Urothelium cell line (cell line): ENCODE measurements around the gene TEX22.

ENCODE experiments used
- DNase-seq: peaks from one replicate; pipeline ENCODE4 v3.0.0; 2011; ENCODE audit warnings: low spot score, mixed read lengths
- FAIRE-seq: peaks from 2 replicates; lab custom pipeline; 2011; peaks lifted over from hg19 to GRCh38; lab: Jason Lieb, UNC

The TEX22 gene

GRCh38 chr14:105436891-105437722, 38.8 kb downstream of the TEX22 start:
- FAIRE-seq (no peak), DNase-seq (no peak)

GRCh38 chr14:105437723-105438500, 39.6 kb downstream of the TEX22 start:
- FAIRE-seq: no peak
- no peak for DNase-seq

- FAIRE-seq (no peak), DNase-seq (no peak)
Measured at GRCh38 chr14:105439179-105439578, 40.8 kb downstream of the TEX22 start.

- FAIRE-seq (no peak), DNase-seq (no peak)
Measured at GRCh38 chr14:105439710-105440553, 41.6 kb downstream of the TEX22 start.

GRCh38 chr14:105440554-105440900, 42.2 kb downstream of the TEX22 start:
- FAIRE-seq (no peak), DNase-seq (no peak)

DNA sequence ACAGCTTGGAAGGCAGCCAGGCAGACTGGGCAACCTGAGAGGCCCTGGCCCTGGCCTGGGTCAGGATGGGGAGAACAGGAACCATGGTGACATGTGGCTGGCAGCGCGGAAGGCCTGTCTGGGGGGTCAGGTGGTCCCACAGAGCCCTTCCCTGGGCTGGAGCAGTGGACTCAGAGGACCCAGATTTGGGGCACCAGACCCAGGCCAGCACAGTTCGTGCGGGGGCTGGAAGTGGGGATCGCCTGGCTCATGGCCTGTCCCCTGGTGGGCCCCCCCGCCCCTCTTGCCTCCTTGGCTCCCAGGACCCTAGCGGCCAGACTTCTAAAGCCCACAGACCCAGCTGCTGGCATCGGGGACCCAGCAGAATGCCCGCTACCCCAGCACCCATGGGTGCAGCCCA, 42.7 kb downstream of the TEX22 start:
- DNase-seq (no peak), FAIRE-seq (no peak)

DNA sequence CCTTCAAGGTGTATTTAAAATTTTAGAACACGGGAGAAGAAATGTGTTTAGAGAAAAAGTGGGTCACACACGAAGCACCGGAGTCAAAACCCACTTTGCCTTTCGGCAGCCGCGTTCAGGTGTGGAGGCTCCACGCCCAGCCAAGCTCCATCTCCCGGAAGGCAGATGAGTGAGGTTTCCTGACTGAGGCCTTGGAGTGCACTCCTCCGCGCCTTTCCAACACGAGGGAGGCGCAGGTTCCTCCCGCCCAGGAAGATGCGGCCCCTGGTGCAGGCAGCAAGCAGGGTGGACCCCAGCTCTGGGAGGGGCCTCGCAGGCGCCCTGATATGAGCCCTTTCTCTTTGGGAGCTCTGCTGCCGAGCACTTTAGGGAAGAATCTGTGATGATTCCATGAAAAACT, 43.8 kb downstream of the TEX22 start:
- FAIRE-seq (no peak), DNase-seq (no peak)

GRCh38 chr14:105442834-105443233, 44.5 kb downstream of the TEX22 start:
- FAIRE-seq: no peak
- no peak for DNase-seq

- FAIRE-seq: no peak
- DNase-seq: no peak
Measured at GRCh38 chr14:105444859-105445258, 46.5 kb downstream of the TEX22 start.

DNA sequence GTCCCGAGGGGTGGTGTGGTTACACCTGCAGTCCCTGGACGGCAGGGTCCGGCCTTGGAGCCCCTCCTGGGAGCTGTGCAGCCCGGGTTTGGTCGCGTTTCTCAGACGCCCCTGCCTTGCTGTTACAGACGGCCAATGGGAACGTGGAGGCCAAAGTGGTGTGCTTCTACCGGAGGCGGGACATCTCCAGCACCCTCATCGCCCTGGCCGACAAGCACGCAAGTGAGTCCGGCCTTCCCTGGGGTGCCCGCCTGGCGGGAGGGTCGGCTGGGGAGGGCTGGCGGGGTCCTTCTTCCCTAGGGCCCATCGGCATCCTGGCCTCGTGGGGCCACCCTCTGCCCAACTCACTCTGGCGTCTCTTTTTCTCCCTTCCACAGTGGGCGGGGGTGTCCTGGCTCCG, 47.0 kb downstream of the TEX22 start:
- DNase-seq (no peak), FAIRE-seq (no peak)

DNA sequence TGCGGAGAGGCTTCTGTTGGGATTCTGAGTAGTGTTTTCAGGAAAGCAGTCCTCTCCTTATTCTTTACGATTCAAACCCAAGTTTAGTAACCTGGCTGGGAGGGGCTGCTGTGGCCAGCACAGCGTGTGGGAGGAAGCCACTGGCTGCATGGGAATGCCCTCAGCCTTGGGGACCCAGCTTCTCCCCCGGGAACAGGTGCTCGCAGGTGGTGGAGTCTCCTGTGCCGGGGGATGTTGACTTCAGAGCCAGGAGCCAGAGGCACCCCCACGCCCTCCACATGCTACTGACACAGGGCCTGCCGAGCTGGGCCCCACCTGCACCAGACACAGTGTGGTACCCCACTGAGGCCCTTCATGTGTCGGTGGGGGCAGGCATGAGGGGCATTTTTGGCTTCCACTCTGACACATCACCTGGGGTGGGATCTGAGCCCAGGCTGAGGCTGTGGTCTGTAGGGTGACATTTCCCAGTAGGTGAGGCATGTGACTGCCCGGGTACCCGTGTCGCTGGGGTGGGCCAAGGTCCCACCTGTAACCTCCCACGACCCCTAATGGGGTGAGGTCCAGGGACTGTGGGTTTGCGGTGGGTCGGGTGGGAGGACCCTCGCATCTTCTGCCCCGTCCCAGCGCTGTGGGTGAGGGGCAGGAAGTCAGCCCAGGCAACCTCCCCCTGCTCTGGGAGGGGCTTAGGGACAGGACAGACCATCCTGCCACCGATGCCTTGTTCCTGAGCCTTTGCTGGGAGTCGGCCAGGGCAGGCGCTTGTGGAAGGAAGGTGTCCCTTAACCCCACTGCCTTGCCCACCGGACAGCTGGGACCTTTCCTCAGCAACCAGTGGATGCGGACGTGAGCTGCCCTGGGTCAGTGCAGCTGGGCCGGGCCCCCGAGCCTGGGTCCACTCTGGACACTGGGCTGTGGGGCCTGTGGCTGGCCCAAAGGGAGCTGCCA, 47.8 kb downstream of the TEX22 start:
- no peak for FAIRE-seq
- DNase-seq: no peak

DNA sequence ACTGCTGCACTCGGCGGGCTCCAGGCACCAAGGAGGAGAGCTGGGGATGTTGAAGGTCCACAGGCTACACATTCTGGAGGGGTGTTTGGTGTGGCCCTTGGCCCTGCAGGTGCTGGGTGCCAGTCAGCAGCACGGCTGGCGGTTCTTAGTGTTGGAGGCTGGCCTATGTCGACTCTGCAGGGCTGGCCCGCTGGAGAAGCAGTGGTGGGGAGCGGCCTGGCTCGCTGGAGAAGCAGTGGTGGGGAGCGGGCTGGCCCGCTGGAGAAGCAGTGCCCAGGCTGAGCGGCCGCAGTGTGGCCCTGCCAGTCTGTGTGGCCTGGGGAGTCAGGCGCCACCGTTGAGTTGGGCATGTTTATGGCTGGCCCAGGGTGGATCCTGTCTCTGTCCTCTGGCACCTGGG, 48.6 kb downstream of the TEX22 start:
- FAIRE-seq (no peak), DNase-seq (no peak)

GRCh38 chr14:105447651-105448640, 49.6 kb downstream of the TEX22 start:
- no peak for FAIRE-seq
- no peak for DNase-seq

- no peak for FAIRE-seq
- peak; percentile 61 for DNase-seq
Measured at GRCh38 chr14:105448706-105449111, 50.4 kb downstream of the TEX22 start.

DNA sequence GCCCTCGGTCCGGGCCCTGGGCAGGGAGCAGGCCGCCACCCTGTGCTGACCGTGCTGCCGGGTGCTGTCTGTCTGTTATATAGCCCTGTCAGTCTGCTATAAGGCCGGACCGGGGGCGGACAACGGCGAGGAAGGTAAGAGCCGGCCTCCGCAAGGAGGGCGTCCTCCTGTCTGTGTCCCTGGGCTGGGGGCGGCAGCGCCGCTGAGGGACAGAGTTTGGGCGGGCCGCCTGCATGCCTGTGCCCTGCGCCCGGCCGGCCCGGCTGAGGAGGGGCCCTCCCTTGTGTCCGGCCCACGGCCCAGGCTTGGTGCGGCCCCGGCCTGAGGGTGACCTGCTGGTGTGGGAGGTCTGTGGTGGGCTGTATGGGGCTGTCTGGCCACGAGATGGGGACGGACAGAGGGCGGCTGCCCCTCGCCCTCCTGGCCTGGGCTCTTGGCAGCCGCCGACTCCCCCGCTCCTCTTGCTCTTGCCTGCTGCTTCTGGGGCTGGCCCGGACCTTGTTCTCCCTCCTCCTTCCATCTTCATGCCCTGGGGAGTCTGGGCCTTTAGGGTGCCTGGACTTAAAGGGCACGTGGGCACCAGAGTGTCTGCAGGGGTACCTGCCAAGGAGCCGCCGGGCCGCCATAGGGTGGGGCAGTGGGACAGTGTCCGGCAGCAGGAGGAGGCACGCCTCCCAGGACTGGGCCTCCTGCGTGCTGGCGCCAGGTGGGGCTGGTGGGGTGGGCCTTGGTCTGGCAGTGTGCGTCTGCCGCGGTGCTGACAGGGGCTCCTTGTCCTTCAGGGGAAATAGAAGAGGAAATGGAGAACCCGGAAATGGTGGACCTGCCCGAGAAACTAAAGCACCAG, 51.2 kb downstream of the TEX22 start:
- no peak for DNase-seq
- FAIRE-seq: no peak

DNA sequence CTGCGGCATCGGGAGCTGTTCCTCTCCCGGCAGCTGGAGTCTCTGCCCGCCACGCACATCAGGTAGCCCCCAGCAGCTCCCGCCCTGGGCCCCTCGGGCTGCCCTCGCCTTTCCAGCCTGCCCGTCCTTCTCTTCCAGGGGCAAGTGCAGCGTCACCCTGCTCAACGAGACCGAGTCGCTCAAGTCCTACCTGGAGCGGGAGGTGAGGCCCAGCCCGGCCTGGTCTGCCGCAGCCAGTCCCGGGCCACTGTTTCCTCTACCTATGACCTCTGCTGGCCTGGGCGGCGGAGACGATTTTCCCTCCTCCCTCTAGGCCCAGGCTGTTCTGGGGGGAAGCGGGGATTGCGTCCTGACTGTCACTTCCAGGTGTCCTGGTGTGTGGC, 51.8 kb downstream of the TEX22 start:
- FAIRE-seq (no peak), DNase-seq (no peak)

DNA sequence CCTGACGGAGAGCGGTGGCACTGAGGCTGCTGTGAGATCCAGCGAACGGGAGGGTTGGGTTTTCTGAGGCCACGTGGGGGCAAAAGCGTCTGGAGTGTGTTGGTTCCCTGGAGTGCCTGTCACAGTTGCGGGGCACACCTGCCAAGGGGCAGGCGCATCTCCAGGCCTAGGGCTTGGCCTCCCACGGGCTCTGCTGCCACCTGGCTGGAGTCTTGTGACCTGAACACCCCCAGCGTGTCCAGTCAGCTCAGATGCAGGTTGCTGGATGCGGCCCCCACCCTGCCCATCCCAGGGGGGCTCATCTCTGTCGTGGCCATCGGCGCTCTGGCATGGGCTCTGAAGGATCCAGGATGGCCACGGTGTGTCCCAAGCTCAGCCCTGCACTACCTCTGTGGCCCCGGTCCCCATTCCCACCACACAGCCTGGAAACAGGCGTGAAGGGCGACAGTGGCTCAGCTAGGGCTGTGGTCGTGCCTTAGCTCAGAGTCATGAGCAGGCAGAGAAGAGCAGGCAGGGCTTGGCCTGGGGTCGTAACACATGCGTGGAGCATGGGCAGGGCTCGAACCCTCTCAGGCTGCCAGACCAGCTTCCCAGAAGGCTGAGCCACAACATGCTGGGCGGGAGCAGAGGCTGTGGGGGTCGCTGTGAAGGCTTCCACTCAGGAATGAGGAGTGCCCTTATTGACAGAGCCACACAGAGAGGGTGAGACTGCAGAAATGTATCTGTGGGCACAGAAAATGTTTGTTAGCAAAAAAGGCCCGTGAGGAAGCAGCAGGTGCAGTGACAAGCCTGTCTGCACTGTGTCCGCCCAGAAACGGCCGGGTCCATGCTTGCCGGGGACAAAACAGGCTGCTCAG, 52.8 kb downstream of the TEX22 start:
- FAIRE-seq (no peak), DNase-seq (no peak)
